Adipose tissue (tissue), 3 donors: ENCODE results near the gene EID2. TPM values are rescaled to one million over a fixed set of nuclear protein-coding genes. Genes with fewer than 3 reads are reported as not detected.

ENCODE experiments used
- H3K27ac ChIP-seq: one replicate; pipeline ENCODE4 v1.5.1; 2013; ENCODE audit warnings: low read depth, low read length
- WGBS, 3 donors: extraction: QIAGEN DNeasy Blood & Tissue Kit; methylation state at CpG; one replicate each; pipeline ENCODE4 v1.1.7; 2013; 5-methylcytosine and 5-hydroxymethylcytosine counted together
- polyA plus RNA-seq, 3 donors: library from polyadenylated mRNA; stranded (reverse); fragments of 200-250 nt; gene quantifications; one replicate each; pipeline ENCODE4 v1.2.3, GENCODE V29; 2013
- donor health status: healthy with polysubstance abuse.
- donor health status: Bipolar disorder and iron deficiency.
- donor health status: healthy.

The EID2 gene
- polyA plus RNA-seq, 3 donors, result 5.2 to 11.1 (median 9.2) TPM

GRCh38 chr19:39509233-39509632, 30.7 kb downstream of the EID2 start:
- 51 to 61% (median 51%) methylated on average over 2 of the region's 2 CpGs for WGBS, 3 donors
- H3K27ac ChIP-seq, result no peak overlapping the region

DNA sequence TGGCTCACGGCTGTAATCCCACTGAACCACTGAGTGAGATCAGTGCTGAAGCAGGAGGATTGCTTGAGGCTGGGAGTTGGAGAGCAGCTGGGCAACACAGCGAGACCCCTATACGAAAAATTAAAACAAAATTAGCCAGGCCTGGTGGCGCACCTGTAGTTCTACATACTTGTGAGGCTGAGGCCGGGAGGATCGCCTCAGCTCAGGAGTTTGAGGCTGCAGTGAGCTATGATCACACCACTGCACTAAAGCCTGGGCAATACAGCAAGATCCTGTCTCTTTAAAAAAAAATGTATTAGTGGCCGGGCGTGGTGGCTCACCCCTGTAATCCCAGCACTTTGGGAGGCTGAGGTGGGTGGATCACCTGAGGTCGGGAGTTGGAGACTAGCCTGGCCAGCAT, 31.3 kb downstream of the EID2 start:
- no peak overlapping the region for H3K27ac ChIP-seq

DNA sequence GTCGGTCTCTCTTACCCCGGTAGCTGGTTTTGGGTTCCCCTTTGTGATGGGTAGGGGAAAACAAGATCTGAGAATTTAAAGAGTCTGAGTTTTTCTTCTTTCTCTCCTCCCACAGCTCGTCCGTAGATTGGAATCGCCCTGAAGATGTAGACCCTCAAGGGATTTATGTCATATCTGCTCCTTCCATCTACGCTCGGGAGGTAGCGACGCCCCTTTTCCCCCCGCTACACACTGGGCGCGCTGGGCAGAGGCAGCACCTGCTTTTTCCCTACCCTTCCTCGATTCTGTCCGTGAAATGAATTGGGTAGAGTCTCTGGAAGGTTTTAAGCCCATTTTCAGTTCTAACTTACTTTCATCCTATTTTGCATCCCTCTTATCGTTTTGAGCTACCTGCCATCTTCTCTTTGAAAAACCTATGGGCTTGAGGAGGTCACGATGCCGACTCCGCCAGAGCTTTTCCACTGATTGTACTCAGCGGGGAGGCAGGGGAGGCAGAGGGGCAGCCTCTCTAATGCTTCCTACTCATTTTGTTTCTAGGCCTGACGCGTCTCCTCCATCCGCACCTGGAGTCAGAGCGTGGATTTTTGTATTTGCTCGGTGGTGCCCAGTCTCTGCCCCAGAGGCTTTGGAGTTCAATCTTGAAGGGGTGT, 32.1 kb downstream of the EID2 start:
- WGBS, 3 donors, result 21 to 50% (median 40%) methylated on average over 24 of the region's 24 CpGs
- H3K27ac ChIP-seq, result no peak overlapping the region

More for the DNA sequence above, 31.3 kb downstream of the EID2 start:
- 80 to 92% (median 90%) methylated on average over 9 of the region's 9 CpGs for WGBS, 3 donors

GRCh38 chr19:39506944-39507714, 32.8 kb downstream of the EID2 start:
- 3 to 6% (median 3%) methylated on average over 77 to 96 of the region's 96 CpGs for WGBS, 3 donors
- H3K27ac ChIP-seq, result no peak overlapping the region

DNA sequence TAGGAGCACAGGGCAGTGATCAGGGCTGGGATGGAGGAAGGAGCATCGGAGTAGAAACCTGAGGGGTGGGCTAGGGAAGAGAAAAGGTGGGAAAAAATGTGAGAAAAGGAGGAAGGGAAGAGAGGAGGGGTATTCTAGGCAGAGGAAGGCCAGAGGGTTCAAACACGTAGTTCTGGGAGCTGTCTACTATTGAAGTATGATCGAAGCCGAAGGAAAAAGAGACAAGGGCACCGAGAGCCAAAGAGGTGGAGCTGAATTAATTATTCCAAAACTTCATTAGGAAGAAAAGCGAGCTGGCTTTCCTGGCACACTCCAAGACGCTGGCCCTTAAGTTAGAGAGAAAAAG, 33.4 kb downstream of the EID2 start:
- no peak overlapping the region for H3K27ac ChIP-seq
- 56 to 58% (median 58%) methylated on average over 7 of the region's 7 CpGs for WGBS, 3 donors

DNA sequence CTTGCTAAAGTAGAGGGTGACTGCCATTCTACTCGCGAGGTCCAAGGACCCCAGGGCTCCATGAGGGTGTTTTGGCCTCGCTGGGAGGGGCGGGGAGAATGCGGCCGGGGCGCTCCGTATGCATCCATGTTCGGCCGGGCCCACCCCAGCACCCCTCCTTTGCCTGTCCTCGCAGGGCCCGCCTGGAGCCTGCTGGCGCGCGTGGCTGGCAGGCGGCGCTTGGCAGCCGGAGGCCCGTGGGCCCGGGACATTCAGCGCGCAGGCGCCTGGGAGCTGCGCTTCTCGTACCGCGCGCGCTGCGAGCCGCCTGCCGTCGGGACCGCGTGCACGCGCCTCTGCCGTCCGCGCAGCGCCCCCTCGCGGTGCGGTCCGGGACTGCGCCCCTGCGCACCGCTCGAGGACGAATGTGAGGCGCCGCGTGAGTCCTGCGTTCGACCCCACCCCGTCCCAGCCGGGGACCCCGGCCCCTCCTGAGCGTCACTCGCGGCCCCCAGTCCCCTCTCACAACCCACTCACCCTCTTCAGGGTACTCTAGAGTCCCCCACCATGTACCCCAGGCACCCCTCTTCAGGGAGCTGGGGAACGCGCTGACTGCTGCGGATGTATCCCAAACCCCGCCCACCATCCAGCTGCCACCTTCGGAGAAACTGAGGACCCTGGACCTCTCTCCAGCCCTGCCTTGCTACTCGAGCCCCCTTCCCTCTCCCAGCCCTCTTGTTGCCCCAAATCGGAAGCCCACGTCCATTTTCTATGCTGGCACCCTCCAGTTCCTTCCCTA, 37.1 kb downstream of the EID2 start:
- WGBS, 3 donors, result 15 to 22% (median 18%) methylated on average over 33 to 69 of the region's 69 CpGs
- no peak overlapping the region for H3K27ac ChIP-seq

DNA sequence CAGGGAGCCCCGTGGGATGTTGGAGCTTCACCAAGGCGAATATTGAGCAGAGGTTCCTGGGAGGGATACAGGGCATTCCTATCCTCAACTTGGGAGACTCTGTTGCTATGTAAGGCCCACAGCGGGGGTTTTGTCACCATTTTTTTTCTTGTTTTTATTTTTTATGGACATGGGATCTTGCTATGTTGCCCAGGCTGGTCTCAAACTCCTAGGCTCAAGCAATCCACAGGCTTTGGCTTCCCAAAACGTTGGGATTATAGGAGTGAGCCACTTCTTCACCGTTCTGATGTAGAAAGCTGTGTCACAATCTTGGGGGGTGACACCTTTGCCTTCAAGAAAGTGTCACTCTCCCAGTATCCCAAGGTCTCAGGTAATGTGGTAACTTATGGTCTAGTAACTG, 38.6 kb downstream of the EID2 start:
- H3K27ac ChIP-seq, result no peak overlapping the region
- 75 to 80% (median 76%) methylated on average over 5 of the region's 5 CpGs for WGBS, 3 donors

- WGBS, 3 donors, result 44 to 52% (median 47%) methylated on average over 4 of the region's 4 CpGs
- H3K27ac ChIP-seq, result no peak overlapping the region
These were observed 39.4 kb downstream of the EID2 start for GRCh38 chr19:39500543-39500942.

DNA sequence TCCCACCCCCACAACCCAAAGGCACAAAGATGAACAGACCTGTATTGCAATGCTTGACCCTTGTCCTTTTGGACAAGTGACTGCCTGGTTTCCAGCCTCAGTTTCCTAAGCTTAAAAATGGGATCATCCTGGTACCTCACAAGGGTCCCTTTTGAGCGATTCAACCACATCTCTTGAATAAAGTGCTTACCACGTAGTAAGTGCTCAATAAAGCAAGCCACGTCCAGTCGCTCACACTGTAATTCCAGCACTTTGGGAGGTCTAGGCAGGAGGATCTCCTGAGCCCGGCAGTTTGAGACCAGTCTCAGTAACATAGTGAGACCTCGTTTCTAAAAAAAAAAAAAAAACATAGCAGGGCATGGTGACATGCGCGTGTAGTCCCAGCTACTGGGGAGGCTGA, 40.0 kb downstream of the EID2 start:
- H3K27ac ChIP-seq, result no peak overlapping the region
- WGBS, 3 donors, result 79 to 82% (median 80%) methylated on average over 8 of the region's 8 CpGs

GRCh38 chr19:39498798-39499642, 40.9 kb downstream of the EID2 start, which contains the start of gene DLL3:
TSS of gene DLL3 (plus strand) at chr19:39498947. CDS start at chr19:39498975, 28 bp downstream.
- WGBS, 3 donors, result 2 to 3% (median 2%) methylated on average over 47 to 60 of the region's 60 CpGs

DNA sequence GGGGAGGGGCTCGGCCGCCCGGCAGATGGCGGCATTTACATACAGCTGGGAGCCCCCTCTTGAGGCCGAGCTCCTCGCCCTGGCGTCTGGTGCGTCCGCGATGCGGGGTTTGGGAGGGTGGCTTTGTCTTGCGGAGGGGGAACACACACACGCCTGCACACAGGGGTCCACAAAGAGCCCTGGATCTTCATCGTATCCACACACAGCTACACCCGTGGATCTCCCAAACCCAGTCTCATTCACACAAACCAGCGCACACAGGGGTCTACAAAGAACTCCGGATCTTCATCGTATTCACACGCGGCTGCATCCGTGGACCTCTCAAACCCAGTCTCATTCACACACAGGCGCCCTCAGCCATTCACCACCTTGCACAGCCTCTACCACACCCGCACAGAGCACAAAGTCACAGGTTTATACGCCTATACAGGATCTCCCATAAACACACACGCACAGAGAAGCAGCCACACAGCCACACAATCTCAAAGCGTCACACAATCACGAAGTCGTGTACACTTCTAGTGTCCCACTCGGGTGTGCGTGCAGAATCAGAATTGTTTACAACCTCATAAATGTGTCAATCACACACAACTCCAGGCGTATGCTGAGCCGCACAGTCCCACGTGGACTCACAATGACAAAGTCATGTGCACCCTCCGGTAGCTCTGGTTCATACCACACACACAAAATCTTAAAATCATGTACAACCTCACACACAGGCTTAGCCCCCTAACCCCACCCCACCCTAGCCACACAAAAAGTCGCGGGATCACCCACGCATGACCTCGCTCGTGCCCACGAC, 41.8 kb downstream of the EID2 start:
- WGBS, 3 donors, result 1 to 2% (median 2%) methylated on average over 34 to 40 of the region's 40 CpGs
- no peak overlapping the region for H3K27ac ChIP-seq

More at GRCh38 chr19:39498798-39499642, 40.9 kb downstream of the EID2 start, which contains the start of gene DLL3:
- H3K27ac ChIP-seq, result no peak within 1 kb of the TSS

DNA sequence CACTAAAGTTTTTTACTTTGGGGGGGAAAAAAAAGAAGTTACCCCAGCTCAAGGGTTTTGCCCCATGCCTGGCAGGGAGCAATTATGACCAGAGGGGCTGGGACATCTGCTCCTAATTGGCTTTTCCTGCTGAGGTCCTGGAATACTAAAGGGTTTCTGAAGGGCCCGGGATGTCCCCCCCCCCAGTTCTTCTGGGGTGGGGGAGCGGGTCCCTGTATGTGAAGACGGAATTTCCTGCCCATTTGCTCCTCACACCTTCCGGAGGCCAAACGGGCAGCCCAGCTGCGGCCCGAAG, 42.3 kb downstream of the EID2 start:
- WGBS, 3 donors, result 0 to 3% (median 0%) methylated on average over 7 of the region's 7 CpGs
- no peak overlapping the region for H3K27ac ChIP-seq

- H3K27ac ChIP-seq, result no peak overlapping the region
- WGBS, 3 donors, result 79 to 88% (median 86%) methylated on average over 5 of the region's 5 CpGs
These were observed 43.9 kb downstream of the EID2 start for GRCh38 chr19:39496063-39496462.

- WGBS, 3 donors, result 71 to 88% (median 84%) methylated on average over 5 of the region's 5 CpGs
- no peak overlapping the region for H3K27ac ChIP-seq
These were observed 45.3 kb downstream of the EID2 start for GRCh38 chr19:39494661-39495060.

DNA sequence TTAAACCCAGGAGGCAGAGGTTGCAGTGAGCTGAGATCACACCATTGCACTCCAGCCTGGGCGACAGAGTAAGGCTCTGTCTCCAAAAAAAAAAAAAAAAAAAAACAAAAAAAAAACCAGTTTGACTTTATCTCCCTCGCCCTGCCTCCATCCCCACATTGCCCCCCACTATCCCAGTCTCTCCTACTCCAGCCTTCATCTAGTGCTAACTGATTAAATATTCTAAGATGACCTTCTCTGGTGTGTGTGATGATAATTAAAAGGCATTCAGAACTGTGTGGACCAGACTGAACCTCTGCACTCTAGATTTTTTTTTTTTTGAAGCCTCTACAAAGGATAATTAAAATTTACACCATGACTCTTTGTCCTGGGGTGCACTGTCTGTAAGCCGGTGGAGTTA, 47.2 kb downstream of the EID2 start:
- no peak overlapping the region for H3K27ac ChIP-seq
- WGBS, 3 donors, result 75 to 91% (median 83%) methylated on average over 2 to 3 of the region's 3 CpGs

- 85 to 95% (median 95%) methylated on average over 6 of the region's 6 CpGs for WGBS, 3 donors
- no peak overlapping the region for H3K27ac ChIP-seq
These were observed 47.7 kb downstream of the EID2 start for GRCh38 chr19:39492225-39492624.

- no peak overlapping the region for H3K27ac ChIP-seq
- 82 to 87% (median 84%) methylated on average over 10 of the region's 10 CpGs for WGBS, 3 donors
These were observed 50.2 kb downstream of the EID2 start for GRCh38 chr19:39489756-39490155.
